Measurements from ENCODE around the gene PLA2G4D.
"Not testable (repeated sequence)": the region's sequence is repeated elsewhere in the genome, so short reads cannot be mapped to it uniquely, and the experiment has no call there.

PLA2G4D gene

GRCh38 chr15:42121682-42122081 lies 27.3 kb upstream of the PLA2G4D start:
- DNase-seq, result no peak

- DNase-seq, result peak; percentile 21
Measured at GRCh38 chr15:42121021-42121420, 26.7 kb upstream of the PLA2G4D start.

GRCh38 chr15:42120285-42120684 lies 25.9 kb upstream of the PLA2G4D start:
- no peak for DNase-seq

- no peak for DNase-seq
Measured at GRCh38 chr15:42119446-42119760, 25.0 kb upstream of the PLA2G4D start.

- DNase-seq, result no peak
Measured at GRCh38 chr15:42118650-42119445, 24.5 kb upstream of the PLA2G4D start.

GRCh38 chr15:42111924-42112323 lies 17.6 kb upstream of the PLA2G4D start:
- DNase-seq, result peak; percentile 41

- DNase-seq, result no peak
Measured at GRCh38 chr15:42110367-42110766, 16.0 kb upstream of the PLA2G4D start.

- DNase-seq, result no peak
Measured at GRCh38 chr15:42108806-42109205, 14.4 kb upstream of the PLA2G4D start.

- DNase-seq, result no peak
Measured at GRCh38 chr15:42108189-42108588, 13.8 kb upstream of the PLA2G4D start.

- DNase-seq, result peak; percentile 49
Measured at GRCh38 chr15:42107473-42107872, 13.1 kb upstream of the PLA2G4D start.

- DNase-seq, result no peak
Measured at GRCh38 chr15:42106288-42106687, 11.9 kb upstream of the PLA2G4D start.

- no peak for DNase-seq
Measured at GRCh38 chr15:42104095-42104891, 9.9 kb upstream of the PLA2G4D start.

- no peak for DNase-seq
Measured at GRCh38 chr15:42102646-42103235, 8.4 kb upstream of the PLA2G4D start.

GRCh38 chr15:42101861-42102260 lies 7.5 kb upstream of the PLA2G4D start:
- no peak for DNase-seq

- no peak for DNase-seq
Measured at GRCh38 chr15:42100021-42100800, 5.8 kb upstream of the PLA2G4D start.

- DNase-seq, result no peak
Measured at GRCh38 chr15:42097018-42097417, 2.7 kb upstream of the PLA2G4D start.

- no peak for DNase-seq
Measured at GRCh38 chr15:42093966-42094365, 396 bp downstream of the PLA2G4D start.

- DNase-seq, result peak; percentile 49
Measured at GRCh38 chr15:42092398-42093318, 1.7 kb downstream of the PLA2G4D start.

- DNase-seq, result not testable (repeated sequence)
Measured at GRCh38 chr15:42091753-42092397, 2.5 kb downstream of the PLA2G4D start.

- no peak for DNase-seq
Measured at GRCh38 chr15:42090781-42091180, 3.6 kb downstream of the PLA2G4D start.

GRCh38 chr15:42090370-42090769 lies 4.0 kb downstream of the PLA2G4D start:
- no peak for DNase-seq
